ENCODE measurements around the gene BCAS1. TPM values are rescaled to one million over a fixed set of nuclear protein-coding genes. Genes with fewer than 3 reads are reported as not detected.
"Not testable (repeated sequence)": the region's sequence is repeated elsewhere in the genome, so short reads cannot be mapped to it uniquely, and the experiment has no call there.

The BCAS1 gene
- polyA plus RNA-seq, 1 donor = 4.2 TPM

DNA sequence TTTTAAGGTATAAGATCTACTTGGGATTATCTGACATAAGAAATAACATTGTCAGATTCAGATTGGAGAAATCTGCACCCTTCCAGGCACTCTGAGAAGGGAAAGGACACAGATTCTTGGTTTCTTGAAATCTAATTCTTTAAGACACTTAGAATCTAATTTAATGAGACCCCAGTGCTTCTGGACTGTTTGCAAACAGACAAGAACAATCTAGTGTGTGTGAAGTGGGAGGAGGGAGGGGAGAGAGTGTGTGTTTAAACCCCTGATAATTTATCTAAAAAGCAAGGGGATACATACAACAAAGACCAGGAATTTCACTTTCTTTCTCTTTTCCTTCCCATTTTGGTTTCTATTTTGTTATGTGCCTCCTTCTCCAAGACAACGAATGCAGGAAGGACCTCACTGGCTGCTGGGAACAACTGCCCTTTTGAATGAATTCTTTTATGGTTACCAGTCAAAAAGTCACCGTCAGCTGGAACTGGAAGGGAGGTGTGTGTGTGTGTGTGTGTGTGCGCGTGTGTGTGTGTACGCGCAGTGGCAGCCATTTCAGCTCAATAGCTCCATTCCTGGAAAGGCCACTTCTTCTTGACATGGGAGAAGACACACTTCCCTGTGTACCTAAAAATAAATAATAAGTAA lies 129.4 kb downstream of the BCAS1 start:
- no peak for DNase-seq

DNA sequence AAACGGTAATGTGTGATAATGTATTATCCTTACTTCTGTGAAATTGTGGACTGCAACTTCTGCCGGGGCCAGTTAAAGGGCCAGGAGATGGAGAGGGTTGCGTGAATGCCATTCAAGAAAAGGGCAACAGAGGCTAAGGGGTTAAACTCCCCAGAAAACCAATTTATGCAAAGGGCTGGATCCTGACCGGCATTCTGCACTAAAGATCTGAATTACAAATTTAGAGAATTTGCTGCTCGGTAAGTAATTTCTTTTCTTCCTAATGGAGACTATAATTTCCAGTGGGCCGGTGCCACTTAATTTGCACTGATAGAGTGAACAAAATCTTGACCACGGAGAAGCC lies 130.1 kb downstream of the BCAS1 start:
- no peak for DNase-seq

DNA sequence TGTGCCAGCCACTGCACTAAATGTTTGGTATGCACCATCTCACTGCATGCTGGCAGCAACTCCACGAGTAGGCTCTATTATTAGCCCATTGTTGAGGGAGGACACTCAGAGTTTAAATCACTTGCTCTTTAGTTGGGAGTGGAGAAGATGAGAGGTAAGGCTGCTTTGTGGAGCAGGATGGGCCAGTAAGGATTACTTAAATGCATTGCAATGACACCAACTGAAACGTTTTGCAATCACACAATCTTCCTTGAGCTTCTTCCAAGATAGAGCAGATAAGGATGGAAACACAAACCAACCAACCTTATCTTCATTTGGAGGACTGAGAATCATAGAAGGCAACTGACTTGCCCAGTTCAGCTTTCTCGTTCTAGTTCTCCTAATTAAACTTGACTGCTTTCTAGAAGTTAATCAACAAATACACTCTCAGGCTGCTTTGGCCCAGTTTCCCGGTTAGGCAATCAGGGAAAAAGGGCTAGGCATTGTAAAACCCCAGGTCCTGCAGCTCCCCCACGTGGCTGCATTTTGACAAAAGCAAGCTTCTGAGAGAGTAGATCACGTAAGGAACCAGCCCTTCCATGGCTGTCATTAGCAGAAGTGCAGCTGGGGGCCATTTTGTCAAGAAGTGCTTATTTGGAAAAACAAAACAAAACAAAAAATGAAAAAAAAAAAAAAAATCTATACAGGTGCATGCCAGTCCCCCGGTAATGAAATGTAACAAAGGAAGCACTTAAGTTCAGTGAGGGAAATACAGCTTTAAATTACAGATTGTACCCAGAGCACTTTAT lies 130.6 kb downstream of the BCAS1 start:
- DNase-seq = peak; percentile 92

DNA sequence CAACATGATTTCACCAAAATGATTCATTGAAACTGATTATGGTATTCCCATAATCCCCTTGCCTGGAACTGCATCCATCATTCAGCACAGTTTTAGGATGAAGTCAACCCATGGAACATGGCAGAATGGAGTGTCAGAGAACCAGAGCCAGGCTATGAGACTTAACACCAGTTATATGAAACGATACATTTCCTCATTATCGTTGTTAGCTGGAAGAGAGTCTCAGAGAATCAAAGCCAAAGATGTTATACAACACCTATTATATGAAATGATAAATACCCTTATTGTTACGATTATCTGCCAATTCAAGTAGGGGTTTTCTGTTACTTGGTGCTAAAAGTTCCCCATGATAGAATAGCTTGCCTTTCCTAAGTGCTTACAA lies 131.2 kb downstream of the BCAS1 start:
- no peak for DNase-seq

DNA sequence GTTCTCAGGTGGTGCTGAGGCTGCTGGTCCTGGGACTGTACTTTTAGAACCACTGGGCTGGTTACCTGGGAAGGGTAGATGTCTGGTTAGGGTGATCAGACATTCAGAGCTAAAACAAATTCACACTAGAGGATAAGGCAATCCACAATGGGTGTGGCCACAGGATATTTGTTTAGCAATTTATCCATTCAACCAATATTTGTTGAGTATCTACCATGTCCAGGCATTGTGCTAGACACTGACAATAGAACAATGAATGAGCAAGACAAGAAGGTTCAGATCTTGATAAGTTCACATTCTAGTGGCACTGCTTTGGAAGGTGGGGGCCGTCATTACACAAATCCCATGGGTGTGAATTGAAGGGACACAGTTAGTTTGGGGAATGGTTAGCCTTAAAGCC lies 131.7 kb downstream of the BCAS1 start:
- no peak for DNase-seq

DNA sequence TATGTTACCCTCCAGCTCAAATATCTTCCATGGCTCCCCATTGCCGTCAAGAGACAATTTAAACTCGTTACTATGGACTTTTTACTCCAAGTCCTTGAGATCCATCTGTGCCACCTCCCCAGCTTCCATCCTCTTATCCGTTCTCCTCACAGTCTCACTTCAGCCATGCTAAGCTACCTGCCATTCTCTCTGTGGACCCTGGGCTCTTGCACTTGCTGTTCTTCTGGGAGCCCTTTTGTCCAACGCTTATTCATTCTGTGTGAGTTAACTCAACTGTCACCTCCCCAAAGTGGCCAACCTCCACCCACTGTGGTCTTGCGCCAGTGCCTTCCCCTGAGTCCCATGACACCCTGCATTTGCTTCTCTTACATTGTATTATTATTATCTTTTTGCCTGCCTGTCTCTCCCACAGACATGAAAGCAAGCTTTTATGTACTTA lies 132.4 kb downstream of the BCAS1 start:
- no peak for DNase-seq

DNA sequence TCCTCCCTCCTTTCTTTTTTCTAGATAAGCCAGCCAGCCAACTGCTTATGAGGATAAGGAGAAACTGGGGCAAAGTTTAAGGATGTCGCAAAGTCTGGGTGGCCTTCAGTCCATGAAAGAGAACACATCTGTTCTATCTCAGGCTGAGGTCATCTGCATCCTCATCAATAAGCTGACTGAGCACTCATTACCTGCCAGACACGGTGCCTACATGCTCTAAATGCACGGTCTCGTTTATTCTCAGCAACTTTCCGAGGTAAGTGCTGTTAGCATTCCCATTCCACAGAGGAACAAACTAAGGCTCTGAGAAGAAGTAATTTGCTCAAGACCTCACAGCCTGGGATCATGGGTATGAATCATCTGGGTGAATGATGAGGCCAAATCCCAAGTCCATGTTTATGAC lies 133.1 kb downstream of the BCAS1 start:
- DNase-seq = no peak

DNA sequence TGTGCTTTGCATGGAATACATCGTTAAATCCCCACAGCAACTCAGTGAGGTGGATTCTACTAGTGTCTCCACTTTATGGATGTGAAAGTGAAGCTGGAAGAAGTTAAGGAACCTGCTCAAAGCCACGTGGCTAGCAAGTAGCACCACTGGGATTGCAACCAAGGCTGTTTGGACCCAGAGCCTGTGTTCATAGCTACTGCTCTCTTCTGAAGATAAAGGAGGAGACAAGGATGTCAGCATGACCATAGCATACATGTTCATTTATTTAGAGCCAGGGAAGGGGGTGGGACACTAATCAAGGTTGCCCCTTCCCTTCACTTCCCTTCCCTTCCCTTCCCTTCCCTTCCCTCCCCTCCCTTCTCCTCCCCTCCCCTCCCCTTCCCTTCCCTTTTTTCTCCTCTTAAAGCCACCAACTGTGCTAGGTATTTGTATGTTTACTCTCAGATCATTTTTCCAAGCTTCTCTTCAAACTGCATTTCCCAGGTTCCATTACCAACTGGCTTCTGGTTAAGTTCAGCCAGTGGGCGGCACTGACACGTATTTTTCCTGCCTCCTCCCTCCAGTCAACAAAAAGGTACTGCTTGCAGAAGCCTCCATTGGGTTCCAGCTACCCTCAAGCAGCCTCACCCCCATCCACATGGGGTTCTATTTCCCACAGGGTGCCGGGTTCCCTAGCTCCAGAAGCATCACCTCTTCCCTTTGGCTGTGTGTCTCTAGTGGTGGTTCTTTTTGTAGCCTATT lies 134.9 kb downstream of the BCAS1 start:
- DNase-seq = no peak

DNA sequence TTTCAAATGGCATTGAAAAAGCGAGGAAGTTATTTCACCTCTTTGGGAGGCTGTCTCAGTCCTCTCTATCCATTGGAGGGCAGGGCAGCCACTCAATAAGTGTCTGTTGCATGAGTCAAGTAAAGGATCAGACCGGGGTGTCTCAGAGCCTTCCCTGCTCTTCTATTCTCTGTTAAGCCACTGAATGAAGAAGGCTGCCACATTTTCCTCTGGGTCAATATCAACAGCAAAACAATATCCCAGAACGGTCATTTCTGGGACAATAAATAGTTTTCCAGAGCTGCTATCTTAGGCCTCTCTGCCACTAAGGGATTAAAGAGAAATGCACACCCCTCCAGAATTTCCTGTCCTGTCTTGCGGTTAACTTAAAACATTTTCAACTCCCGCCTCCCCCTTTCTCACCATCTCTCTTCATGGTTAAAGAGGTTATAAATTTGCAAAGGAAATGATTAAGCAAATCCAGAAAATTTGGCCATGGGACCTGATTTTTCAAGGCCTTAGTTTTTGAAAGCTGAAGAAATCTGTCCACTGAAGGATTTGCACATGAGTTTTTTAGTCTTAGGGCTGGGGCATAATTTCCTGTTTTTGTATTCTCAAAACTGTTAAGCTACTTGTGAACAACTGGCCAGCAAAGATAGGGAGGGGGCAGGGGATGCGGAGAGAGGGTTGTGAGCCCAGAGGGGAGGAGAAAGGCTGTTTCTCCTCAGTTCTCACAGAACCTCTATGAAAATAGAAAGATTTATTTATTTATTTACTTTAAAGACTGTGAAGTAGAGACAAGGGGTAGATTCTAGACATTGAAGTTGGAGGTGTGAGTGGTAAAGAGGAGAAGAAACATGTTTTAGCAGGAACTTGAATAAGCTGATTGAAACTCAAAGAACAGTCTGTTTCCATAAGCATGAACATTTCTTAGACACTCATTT lies 135.7 kb downstream of the BCAS1 start:
- no peak for DNase-seq

DNA sequence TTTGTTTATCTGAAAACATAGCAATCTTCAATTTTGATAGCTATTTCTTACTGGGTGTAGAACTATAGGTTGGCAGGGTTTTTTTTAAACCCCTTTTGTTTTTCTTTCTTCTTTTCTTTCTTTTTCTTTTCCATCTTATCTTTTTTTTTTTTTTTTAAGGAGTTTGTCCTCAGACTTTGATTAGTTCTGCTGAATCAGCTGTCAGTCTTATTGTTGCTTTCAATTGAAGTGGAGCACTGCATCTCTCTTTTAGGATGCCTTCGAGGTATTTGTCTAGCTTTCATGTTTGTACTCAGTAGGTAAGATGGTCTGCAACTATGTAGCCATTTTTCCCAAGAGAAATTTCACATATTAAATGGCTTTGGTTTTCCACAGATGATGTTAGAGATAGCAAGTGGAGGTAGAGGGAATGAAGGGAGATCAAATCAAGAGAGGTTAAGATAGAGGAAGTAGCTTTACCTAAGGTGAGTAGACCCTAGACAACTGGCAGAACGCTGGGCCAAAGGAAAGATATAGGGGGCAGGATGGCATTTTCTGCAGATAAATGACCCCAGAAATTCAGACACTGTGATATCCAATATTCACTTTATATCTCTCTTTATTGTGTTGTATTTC lies 137.1 kb downstream of the BCAS1 start:
- no peak for DNase-seq

DNA sequence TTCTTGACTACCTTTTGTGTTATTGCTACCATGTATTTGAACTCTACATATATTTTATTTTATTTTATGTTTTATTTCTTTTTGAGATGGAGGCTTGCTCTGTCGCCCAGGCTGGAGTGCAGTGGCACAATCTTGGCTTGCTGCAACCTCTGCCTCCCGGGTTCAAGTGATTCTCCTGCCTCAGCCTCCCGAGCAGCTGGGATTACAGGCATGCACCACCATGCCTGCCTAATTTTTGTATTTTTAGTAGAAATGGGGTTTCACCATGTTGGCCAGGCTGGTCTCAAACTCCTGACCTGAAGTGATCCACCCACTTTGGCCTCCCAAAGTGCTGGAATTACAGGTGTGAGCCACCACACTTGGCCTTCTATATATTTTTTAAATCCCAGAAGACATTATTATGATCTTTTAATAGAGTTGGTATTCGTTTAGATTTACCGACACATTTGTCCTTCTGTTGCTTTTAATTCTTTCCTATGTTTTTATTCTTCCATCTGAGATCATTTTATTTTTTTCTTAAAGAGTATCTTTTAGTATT lies 137.7 kb downstream of the BCAS1 start:
- DNase-seq = not testable (repeated sequence)

DNA sequence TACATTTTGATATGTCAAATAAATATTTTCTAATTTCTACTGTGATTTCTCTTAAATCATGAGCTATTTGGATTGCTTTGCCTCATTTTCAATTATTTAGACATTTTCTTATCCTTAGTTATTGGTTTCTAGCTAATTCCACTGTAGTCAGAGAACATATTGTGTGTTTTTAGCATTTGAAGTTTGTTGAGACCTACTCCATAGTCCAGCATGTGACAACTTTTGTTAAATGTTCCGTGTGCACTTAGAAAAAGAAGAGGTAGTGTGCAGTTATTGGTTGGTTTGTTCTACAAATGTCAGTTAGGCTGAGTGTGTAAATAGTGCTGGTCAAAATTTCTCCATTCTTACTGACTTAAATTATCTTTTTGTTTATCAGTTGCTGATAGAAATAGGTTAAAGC lies 138.8 kb downstream of the BCAS1 start:
- no peak for DNase-seq

DNA sequence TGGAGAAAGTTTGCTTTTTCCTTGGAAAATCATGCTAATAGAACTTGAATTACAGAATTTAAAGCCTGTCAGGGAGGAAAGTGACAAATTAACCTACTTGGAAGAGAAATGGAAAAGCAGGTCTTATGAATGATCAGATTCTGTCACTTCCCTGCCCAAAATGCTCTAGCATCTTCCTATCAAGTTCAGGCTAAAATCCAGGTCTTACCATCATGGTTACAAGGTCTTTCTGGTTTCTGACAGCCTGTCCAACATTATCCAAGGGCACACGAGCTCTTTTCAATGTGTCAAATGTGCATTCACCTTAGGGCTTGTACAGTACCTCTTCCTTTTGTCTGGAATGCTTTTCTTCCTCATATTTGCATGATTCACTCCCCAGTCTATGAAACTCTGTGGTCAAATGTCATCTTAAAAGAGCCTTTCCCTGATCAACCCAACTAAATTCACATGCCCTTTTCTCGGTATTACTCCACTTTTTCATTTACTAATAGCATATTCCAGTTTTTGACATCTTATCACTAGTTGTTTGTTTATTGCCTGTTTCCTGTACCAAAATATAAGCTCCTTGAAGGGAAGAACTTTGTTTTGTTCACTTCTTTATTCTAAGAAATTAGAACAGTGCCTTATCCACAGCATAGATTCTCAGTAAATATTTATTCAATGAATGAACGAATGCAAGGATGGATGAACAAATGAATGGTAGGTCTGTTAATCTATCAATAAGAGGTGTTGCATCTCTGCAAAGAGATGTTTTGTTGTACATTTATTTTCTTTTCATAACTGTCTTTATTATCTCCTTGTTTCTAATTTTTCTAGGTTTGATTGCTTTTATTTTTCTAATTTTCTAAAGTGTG lies 139.5 kb downstream of the BCAS1 start:
- DNase-seq = no peak

DNA sequence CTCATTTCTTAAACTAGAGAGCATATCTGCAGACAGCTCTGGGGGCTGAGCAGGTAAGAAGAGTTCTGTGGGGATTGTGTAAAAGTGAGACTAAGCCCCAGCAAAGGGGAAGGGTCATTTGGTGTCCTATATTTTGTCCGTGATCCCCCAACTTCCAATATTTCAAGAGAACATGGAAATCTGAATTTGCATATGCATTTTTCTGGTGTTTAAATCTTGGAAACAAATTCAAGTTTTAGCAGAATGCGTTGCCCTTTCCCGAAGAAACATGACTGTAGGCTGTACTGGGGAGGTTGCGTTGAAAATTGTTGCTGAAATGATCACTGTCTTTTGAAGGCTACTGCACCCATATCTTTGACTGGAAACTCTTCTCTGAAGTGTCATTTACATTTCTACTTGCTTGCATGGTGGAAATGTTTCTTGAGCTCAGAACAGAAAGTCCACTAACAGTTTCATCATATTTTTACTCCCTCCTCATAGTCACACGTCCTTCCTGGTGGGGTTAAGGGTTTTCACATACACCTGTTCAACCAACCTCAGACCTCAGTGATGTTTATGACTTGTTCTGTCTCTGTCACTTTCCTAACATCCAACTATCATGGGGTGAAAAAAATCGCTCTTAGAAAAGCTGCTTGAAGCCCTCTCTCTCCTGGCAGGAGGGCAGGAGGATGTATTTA lies 140.3 kb downstream of the BCAS1 start:
- no peak for DNase-seq

DNA sequence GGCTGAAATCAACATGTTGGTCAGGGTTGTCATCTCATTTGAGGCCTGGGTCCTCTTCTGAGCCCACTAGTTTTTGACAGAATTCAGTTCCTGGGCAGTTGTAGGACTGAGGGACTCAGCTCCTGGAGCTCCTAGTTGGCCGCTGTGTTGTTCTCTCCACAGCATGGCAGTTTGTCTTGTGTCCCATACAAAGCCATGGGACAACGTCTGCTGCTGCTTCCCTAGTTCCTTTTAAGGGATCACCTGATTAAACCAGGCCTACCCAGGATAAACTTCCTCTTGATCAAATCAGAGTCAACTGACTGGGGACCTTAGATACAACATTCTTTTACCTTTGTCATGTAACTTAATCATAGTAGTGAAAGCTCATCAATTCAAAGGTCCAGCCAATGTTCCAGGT lies 141.0 kb downstream of the BCAS1 start:
- no peak for DNase-seq

DNA sequence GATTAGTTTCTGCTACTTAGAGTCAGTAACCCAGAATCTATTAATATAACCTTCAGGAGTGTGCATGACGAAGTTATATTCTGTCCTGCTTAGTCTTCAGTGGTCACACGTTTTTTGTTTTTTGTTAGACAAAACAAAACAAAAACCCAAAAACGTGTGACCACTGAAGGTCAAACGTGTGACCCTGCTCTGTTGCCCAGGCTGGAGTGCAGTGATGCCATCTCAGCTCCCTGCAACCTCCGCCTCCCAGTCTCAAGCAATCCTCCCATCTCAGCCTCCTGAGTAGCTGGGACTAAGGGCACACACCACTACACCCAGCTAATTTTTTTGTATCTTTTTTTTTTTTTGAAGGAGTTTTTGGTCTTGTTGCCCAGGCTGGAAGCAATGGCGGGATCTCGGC lies 142.4 kb downstream of the BCAS1 start:
- DNase-seq = no peak

DNA sequence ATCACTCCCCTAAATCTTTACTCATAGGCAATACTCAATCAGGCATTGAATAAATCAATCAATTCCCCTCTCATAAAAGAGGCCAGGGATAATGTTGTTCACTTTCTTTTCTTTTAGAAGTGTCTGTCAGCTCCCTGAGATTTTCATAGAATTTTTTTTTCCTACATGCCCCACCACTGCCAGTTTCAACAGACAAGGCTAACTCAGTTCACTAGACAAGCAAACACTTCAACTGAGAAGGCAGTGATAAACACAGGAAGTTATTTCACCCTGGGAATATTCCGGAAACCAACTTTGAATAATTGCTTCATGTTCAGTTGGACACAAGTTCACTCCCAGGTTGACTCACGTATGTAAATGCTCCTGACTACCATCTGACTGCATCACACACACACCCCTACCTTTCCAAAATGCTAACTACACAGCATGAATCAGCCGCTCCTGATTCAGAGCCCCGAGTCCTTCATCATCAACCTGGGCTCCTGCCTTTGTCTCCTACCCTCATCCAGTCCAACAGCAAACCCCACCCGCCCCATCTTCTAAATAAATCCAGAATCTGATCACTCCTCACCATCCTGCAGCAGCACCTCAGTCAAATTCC lies 143.9 kb downstream of the BCAS1 start:
- DNase-seq = peak; percentile 56

DNA sequence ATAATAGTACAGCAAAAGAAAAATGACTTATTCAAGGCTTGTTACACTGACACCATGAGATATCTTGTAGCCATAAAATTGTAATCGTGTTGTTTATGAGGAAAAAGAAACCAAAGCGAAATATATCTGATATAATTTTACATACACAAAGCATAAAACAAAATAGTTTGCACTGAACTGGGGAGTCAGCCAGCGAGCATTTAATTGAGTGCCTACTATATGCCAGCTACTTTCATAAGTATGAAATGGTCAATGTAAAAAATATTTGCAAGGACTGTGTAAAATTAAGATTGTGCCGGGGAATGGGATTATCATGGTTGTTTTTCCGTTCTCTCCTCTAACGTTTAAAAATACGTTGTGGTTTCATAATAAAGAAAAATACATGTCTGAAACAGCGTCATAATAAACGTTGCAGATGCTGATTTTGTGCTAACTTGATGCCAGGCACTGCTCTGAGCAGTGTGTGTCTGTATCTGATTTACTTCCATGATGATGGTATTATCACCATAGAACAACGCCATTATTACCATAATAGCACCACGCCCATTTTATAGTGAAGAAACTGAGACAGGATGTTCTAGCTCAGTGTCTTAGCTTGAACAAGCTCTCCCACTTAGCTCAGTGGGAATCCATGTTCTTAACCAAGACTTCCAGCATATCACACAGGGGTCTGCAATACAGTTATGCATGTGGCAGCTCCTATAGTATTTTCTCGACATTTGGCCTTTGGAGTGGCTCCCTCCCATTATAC lies 144.6 kb downstream of the BCAS1 start:
- no peak for DNase-seq

Measured in left kidney (tissue), 2 donors.